Adrenal gland (tissue), 12 donors: ENCODE measurements around the gene GLOD5. TPM values are rescaled to one million over a fixed set of nuclear protein-coding genes. Genes with fewer than 3 reads are reported as not detected.

Source experiments
- DNase-seq, 7 donors: peaks; one replicate each; pipeline ENCODE4 v3.0.0-alpha.2; 2019 to 2020
- H3K27ac ChIP-seq, 5 donors: fragments of 200-600 bp; sonication (generic) in 4 of 5; 1 replicate in 3 of 5; 2 replicates in 2 of 5; pipeline versions ENCODE4 v1.5.1 to v1.8.0; 2016 to 2020; ENCODE audit warnings: mild to moderate bottlenecking in 1 of 5
- H3K27me3 ChIP-seq: fragments of 200-600 bp; 2 replicates; pipeline ENCODE4 v1.8.0; 2021
- H3K36me3 ChIP-seq, 2 donors: fragments of 200-600 bp; replicated peaks in 1 of 2; 1 replicate in 1 of 2; 2 replicates in 1 of 2; pipeline versions ENCODE4 v1.5.1 to v1.8.0; 2018 to 2022
- H3K4me1 ChIP-seq, 2 donors: fragments of 200-600 bp; replicated peaks in 1 of 2; 1 replicate in 1 of 2; 2 replicates in 1 of 2; pipeline versions ENCODE4 v1.5.1 to v1.8.0; 2018 to 2021
- H3K4me3 ChIP-seq, 4 donors: fragments of 200-600 bp; sonication (generic) in 3 of 4; one replicate each; pipeline ENCODE4 v1.5.1; 2016 to 2018
- H3K9me3 ChIP-seq, 3 donors: fragments of 200-600 bp; sonication (generic) in 1 of 3; replicated peaks in 1 of 3; 1 replicate in 2 of 3; 2 replicates in 1 of 3; pipeline versions ENCODE4 v1.5.1 to v1.8.0; 2016 to 2021
- POLR2A ChIP-seq, 2 donors: fragments of 450-650 bp; IDR thresholded peaks; one replicate each; pipeline ENCODE4 v1.6.1; 2017; ENCODE audit warnings: antibody characterized with exemption in 2 of 2, mild to moderate bottlenecking in 2 of 2, moderate library complexity in 1 of 2
- WGBS, 4 donors: extraction: QIAGEN DNeasy Blood & Tissue Kit in 2 of 4; methylation state at CpG; one replicate each; pipeline versions ENCODE4 v1.1.5 to v1.1.7; 2013 to 2017; 5-methylcytosine and 5-hydroxymethylcytosine counted together
- intact Hi-C, 2 donors: fragments of 100-400 bp; cut with DNase I; formaldehyde crosslinking; loops; one replicate each; pipeline versions ENCODE4 v1.14.1 to v1.15.0; 2022 to 2023
- polyA plus RNA-seq, 3 donors: library from polyadenylated mRNA; stranded (reverse); fragments of 200-250 nt in 2 of 3; fragments of 350-450 nt in 1 of 3; fragmentation: Illumina TruSeq in 1 of 3; extraction: RNeasy Lipid Tissue Mini Kit (QIAGEN cat#74804) in 1 of 3; gene quantifications; one replicate each; pipeline ENCODE4 v1.2.3, GENCODE V29; 2013 to 2014
- total RNA-seq, 9 donors: library from RNA; depleted of rRNA in 4 of 9; stranded (reverse); fragments of >200 nt in 4 of 9; fragments of 120-200 nt in 1 of 9; fragmentation: NEBNext Ultra II Directional in 1 of 9; extraction: Animal tissue kit (Norgen Biotek cat#: 25700) in 1 of 9; gene quantifications; one replicate each; pipeline versions ENCODE4 v1.1.0 to v1.2.4, GENCODE V29; 2013 to 2023
- TF ChIP-seq, protein P1 (sequence below), 6 experiments: fragments of 450-650 bp in 4 of 6; fragments of 200-600 bp in 2 of 6; sonication (generic) in 1 of 6; IDR thresholded peaks; 1 replicate in 5 of 6; 2 replicates in 1 of 6; pipeline versions ENCODE4 v1.5.1 to v1.8.0; 2016 to 2021; ENCODE audit warnings: antibody characterized with exemption in 6 of 6, mild to moderate bottlenecking in 2 of 6, moderate library complexity in 1 of 6
- donor health status: healthy with polysubstance abuse.
- donor health status: Bipolar disorder and iron deficiency.
- donor health status: DM: yes; HTN: yes; CAD: no.
- donor health status: DM: no; HTN: no; CAD: no.
- donor health status: DM: no; HTN: no; CAD: no.
- donor health status: DM: yes; HTN: yes; CAD: no.

Gene GLOD5
- total and polyA plus RNA-seq, 12 donors = 0.94 TPM; not detected in 11

DNA sequence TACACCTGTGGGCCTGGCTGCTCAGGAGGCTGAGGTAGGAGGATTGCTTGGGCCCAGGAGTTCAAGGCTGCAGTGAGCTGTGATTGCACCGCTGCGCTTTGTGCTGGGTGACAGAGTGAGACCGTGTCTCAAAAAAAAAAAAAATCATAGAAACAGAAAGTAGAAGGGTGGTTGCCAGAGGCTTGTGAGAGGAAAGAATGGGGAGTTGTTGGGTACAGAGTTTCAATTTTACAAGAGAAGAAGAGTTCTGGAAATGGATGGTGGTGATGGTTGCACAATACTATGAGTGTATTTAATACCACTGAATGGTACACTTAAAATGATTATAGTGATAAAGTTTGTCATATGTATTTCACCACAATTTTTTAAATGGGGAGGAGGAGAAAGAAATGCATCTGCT is 10.2 kb upstream of the GLOD5 start:
- no peak for DNase-seq
- Histone ChIP-seq H3K27ac (no peak overlapping the region), H3K27me3 (peaks cover 9% of the 10 kb centered on the region), H3K4me3 (no peak overlapping the region), H3K9me3 (no peaks in the 10 kb centered on the region), H3K36me3 (no peaks in the 10 kb centered on the region), H3K4me1 (no peaks in the 10 kb centered on the region)
- intact Hi-C loops = no loop called here
- TF ChIP-seq, protein P1, sequence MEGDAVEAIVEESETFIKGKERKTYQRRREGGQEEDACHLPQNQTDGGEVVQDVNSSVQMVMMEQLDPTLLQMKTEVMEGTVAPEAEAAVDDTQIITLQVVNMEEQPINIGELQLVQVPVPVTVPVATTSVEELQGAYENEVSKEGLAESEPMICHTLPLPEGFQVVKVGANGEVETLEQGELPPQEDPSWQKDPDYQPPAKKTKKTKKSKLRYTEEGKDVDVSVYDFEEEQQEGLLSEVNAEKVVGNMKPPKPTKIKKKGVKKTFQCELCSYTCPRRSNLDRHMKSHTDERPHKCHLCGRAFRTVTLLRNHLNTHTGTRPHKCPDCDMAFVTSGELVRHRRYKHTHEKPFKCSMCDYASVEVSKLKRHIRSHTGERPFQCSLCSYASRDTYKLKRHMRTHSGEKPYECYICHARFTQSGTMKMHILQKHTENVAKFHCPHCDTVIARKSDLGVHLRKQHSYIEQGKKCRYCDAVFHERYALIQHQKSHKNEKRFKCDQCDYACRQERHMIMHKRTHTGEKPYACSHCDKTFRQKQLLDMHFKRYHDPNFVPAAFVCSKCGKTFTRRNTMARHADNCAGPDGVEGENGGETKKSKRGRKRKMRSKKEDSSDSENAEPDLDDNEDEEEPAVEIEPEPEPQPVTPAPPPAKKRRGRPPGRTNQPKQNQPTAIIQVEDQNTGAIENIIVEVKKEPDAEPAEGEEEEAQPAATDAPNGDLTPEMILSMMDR (IDR thresholded peaks at IDR 0.05) = no peak
- TF ChIP-seq POLR2A (IDR thresholded peaks at IDR 0.05) = no peak
- WGBS, 4 donors = 83 to 92% (median 85%) methylated on average over 3 of the region's 3 CpGs

GRCh38 chrX:48752498-48752897 is 9.0 kb upstream of the GLOD5 start:
- Histone ChIP-seq H3K36me3 (no peaks in the 10 kb centered on the region), H3K9me3 (no peaks in the 10 kb centered on the region), H3K27ac (no peak overlapping the region), H3K4me3 (no peak overlapping the region), H3K4me1 (no peaks in the 10 kb centered on the region), H3K27me3 (peaks cover 9% of the 10 kb centered on the region)
- no peak for DNase-seq
- TF ChIP-seq, protein P1 (IDR thresholded peaks at IDR 0.05) = no peak
- TF ChIP-seq POLR2A (IDR thresholded peaks at IDR 0.05) = no peak
- intact Hi-C loops = no loop called here
- WGBS, 4 donors = 68 to 69% (median 68%) methylated on average over 3 to 7 of the region's 7 CpGs

DNA sequence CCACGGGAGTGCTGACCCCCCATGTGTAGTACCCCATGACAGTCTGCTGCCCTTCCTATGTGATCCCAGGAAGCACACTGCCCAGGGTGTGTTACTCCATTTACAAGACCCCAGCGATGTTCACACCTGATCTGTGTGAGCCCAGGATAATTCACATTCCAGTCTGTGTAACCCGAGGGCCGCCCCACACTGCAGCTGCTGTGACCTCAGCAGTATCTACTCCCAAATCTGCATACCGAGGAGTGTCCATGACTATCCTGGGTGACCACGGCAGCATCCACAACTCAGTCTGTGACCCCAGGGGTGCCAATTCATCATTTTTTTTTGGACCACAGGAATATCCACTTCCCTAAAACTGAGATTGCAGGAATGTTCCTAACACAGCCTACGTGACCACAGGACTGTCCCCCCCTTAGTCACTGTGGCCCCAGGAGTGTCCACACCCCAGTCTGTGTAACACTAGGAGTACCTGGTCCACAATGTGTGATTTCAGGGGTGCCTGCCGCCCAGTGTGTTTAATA is 7.8 kb upstream of the GLOD5 start:
- TF ChIP-seq, protein P1 (IDR thresholded peaks at IDR 0.05) = no peak
- TF ChIP-seq POLR2A (IDR thresholded peaks at IDR 0.05) = no peak
- no peak for DNase-seq
- H3K4me3 ChIP-seq = no peak overlapping the region

GRCh38 chrX:48754238-48754637 is 7.3 kb upstream of the GLOD5 start:
- Histone ChIP-seq H3K27ac (no peak overlapping the region), H3K27me3 (peaks cover 10% of the 10 kb centered on the region), H3K4me3 (no peak overlapping the region), H3K9me3 (no peaks in the 10 kb centered on the region), H3K36me3 (no peaks in the 10 kb centered on the region), H3K4me1 (no peaks in the 10 kb centered on the region)
- TF ChIP-seq, protein P1 (IDR thresholded peaks at IDR 0.05) = no peak
- TF ChIP-seq POLR2A (IDR thresholded peaks at IDR 0.05) = no peak
- intact Hi-C loops = no loop called here
- DNase-seq = no peak
- 67 to 82% (median 75%) methylated on average over 3 to 8 of the region's 8 CpGs for WGBS, 4 donors

More for the DNA sequence above, 7.8 kb upstream of the GLOD5 start:
- Histone ChIP-seq H3K27ac (no peak overlapping the region), H3K27me3 (peaks cover 9% of the 10 kb centered on the region), H3K9me3 (no peaks in the 10 kb centered on the region), H3K36me3 (no peaks in the 10 kb centered on the region), H3K4me1 (no peaks in the 10 kb centered on the region)
- intact Hi-C loops = no loop called here
- WGBS, 4 donors = 60 to 67% (median 62%) methylated on average over 1 to 8 of the region's 8 CpGs
